ENCODE results near the gene COL23A1. TPM values are rescaled to one million over a fixed set of nuclear protein-coding genes. Genes with fewer than 3 reads are reported as not detected.

The COL23A1 gene
- polyA plus RNA-seq, 1 donor (not counting 4 experiments of a cell fraction or from before 2014, with no cell fraction given), result not detected

DNA sequence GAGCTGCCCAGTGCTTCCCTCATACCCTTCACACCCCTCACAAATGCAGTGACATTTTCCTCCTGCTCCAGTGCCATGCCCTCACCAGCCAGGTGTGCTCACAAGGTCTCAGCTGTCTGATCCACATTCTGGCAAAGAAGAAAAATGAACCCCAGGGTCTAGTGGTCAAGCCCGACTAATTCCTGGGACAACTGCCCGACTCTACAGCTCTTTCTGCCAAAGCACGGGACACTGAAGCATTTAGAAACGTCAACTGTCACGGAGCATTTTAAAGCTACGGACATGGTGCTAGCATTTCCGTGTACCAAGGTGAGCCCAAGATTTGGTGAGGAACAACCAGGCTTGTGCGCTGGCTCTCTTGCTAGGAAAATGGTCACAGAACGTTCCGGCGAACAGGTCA lies 300.8 kb downstream of the COL23A1 start:
- no peak for FAIRE-seq
- no peak for TF ChIP-seq EZH2 (IDR thresholded peaks at IDR 0.05; ENCODE audit: low read length)
- TF ChIP-seq, protein P1, sequence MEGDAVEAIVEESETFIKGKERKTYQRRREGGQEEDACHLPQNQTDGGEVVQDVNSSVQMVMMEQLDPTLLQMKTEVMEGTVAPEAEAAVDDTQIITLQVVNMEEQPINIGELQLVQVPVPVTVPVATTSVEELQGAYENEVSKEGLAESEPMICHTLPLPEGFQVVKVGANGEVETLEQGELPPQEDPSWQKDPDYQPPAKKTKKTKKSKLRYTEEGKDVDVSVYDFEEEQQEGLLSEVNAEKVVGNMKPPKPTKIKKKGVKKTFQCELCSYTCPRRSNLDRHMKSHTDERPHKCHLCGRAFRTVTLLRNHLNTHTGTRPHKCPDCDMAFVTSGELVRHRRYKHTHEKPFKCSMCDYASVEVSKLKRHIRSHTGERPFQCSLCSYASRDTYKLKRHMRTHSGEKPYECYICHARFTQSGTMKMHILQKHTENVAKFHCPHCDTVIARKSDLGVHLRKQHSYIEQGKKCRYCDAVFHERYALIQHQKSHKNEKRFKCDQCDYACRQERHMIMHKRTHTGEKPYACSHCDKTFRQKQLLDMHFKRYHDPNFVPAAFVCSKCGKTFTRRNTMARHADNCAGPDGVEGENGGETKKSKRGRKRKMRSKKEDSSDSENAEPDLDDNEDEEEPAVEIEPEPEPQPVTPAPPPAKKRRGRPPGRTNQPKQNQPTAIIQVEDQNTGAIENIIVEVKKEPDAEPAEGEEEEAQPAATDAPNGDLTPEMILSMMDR (optimal IDR thresholded peaks at IDR 0.05 in 1 of 3, IDR thresholded peaks at IDR 0.05 in 1 of 3, conservative IDR thresholded peaks at IDR 0.05 in 1 of 3; ENCODE audit: extremely low read depth in 1 of 3, insufficient read depth in 2 of 3, low read length in 3 of 3), result no peak
- dilution Hi-C loops (cut with MboI; ENCODE audit: extremely low pct_ligation_motif_present, low sequenced_read_pairs), result no loop called here
- H3K9ac ChIP-seq (ENCODE audit: control insufficient read depth, extremely low read depth, insufficient read depth, low read length), result no peak overlapping the region
- H3K27me3 ChIP-seq (ENCODE audit: control insufficient read depth, extremely low read depth, insufficient read depth, low read length), result peaks cover 58% of the 10 kb centered on the region
- H3K9me3 ChIP-seq (ENCODE audit: control insufficient read depth, low read depth, low read length), result no peaks in the 10 kb centered on the region
- peaks cover 30% of the 10 kb centered on the region for H3K4me1 ChIP-seq (ENCODE audit: control insufficient read depth, extremely low read depth, insufficient read depth, low read length)
- H3K79me2 ChIP-seq (ENCODE audit: control insufficient read depth, insufficient read depth, low read length), result no peaks in the 10 kb centered on the region
- H4K20me1 ChIP-seq (ENCODE audit: control insufficient read depth, extremely low read depth, insufficient read depth, low read length), result no peaks in the 10 kb centered on the region
- H3K9me1 ChIP-seq (ENCODE audit: control insufficient read depth, extremely low read depth, insufficient read depth, low read length), result no peaks in the 10 kb centered on the region
- peak overlapping the region; percentile 23 for H3K4me2 ChIP-seq (ENCODE audit: control insufficient read depth, extremely low read depth, insufficient read depth, low read depth, low read length)
- H3K36me3 ChIP-seq (ENCODE audit: control insufficient read depth in 2 of 2, extremely low read depth in 1 of 2, insufficient read depth in 2 of 2, low read length in 2 of 2), result no peaks in the 10 kb centered on the region
- no peak overlapping the region for H3K27ac ChIP-seq (ENCODE audit: control insufficient read depth, insufficient read depth, low read length)
- no peak for DNase-seq (ENCODE audit: low read depth, low spot score)
- peak overlapping the region in 1 of 3 experiments; percentile 2 for H3K4me3 ChIP-seq (ENCODE audit: control insufficient read depth in 2 of 3, extremely low read depth in 1 of 3, insufficient read depth in 2 of 3, low read depth in 1 of 3, low read length in 3 of 3)
- no peak overlapping the region for H2AFZ ChIP-seq (ENCODE audit: control insufficient read depth, low read length)

GRCh38 chr5:178288401-178289368 lies 301.5 kb downstream of the COL23A1 start:
- Histone ChIP-seq H4K20me1 (ENCODE audit: control insufficient read depth, extremely low read depth, insufficient read depth, low read length) (no peaks in the 10 kb centered on the region), H3K79me2 (ENCODE audit: control insufficient read depth, insufficient read depth, low read length) (no peaks in the 10 kb centered on the region), H3K4me1 (ENCODE audit: control insufficient read depth, extremely low read depth, insufficient read depth, low read length) (peaks cover 30% of the 10 kb centered on the region), H3K4me3 (ENCODE audit: control insufficient read depth in 2 of 3, extremely low read depth in 1 of 3, insufficient read depth in 2 of 3, low read depth in 1 of 3, low read length in 3 of 3) (no peak overlapping the region), H3K9ac (ENCODE audit: control insufficient read depth, extremely low read depth, insufficient read depth, low read length) (no peak overlapping the region), H2AFZ (ENCODE audit: control insufficient read depth, low read length) (no peak overlapping the region), H3K27ac (ENCODE audit: control insufficient read depth, insufficient read depth, low read length) (no peak overlapping the region), H3K9me1 (ENCODE audit: control insufficient read depth, extremely low read depth, insufficient read depth, low read length) (no peaks in the 10 kb centered on the region), H3K36me3 (ENCODE audit: control insufficient read depth in 2 of 2, extremely low read depth in 1 of 2, insufficient read depth in 2 of 2, low read length in 2 of 2) (no peaks in the 10 kb centered on the region), H3K4me2 (ENCODE audit: control insufficient read depth, extremely low read depth, insufficient read depth, low read depth, low read length) (peak overlapping the region; percentile 23), H3K9me3 (ENCODE audit: control insufficient read depth, low read depth, low read length) (peaks cover 2% of the 10 kb centered on the region), H3K27me3 (ENCODE audit: control insufficient read depth, extremely low read depth, insufficient read depth, low read length) (peaks cover 58% of the 10 kb centered on the region)
- TF ChIP-seq EZH2 (IDR thresholded peaks at IDR 0.05; ENCODE audit: low read length), result no peak
- TF ChIP-seq, protein P1 (optimal IDR thresholded peaks at IDR 0.05 in 1 of 3, IDR thresholded peaks at IDR 0.05 in 1 of 3, conservative IDR thresholded peaks at IDR 0.05 in 1 of 3; ENCODE audit: extremely low read depth in 1 of 3, insufficient read depth in 2 of 3, low read length in 3 of 3), result no peak
- dilution Hi-C loops (cut with MboI; ENCODE audit: extremely low pct_ligation_motif_present, low sequenced_read_pairs), result no loop called here
- FAIRE-seq, result peak; percentile 85
- DNase-seq (ENCODE audit: low read depth, low spot score), result peak; percentile 38
